H1 (cell line): ENCODE results near the gene INPP5F. TPM values are rescaled to one million over a fixed set of nuclear protein-coding genes. Genes with fewer than 3 reads are reported as not detected.
A peak's percentile ranks its signal among the peaks of the same experiment; 100 is the strongest.

ENCODE experiments used
- BACH1 ChIP-seq: IDR thresholded peaks from 2 replicates; pipeline ENCODE4 v1.6.1; 2012; ENCODE audit warnings: low read length, improper control_type of control experiment
- CBX5 ChIP-seq: fragments of 300-800, 300-1000 bp; sonication (generic); IDR thresholded peaks from 2 replicates; pipeline ENCODE4 v1.7.1; 2016; ENCODE audit warnings: antibody characterized with exemption, low read length, low read depth
- CBX8 ChIP-seq: fragments of 300-800, 300-1000 bp; sonication (generic); IDR thresholded peaks from 2 replicates; pipeline ENCODE4 v1.7.1; 2016; ENCODE audit warnings: low read depth, low read length, borderline replicate concordance
- EGR1 ChIP-seq: IDR thresholded peaks from 2 replicates; pipeline ENCODE4 v1.6.1; 2011; ENCODE audit warnings: low read depth, low read length, borderline replicate concordance
- EZH2 ChIP-seq: fragments of 200-600 bp; sonication (generic); IDR thresholded peaks from 2 replicates; pipeline ENCODE4 v1.7.1; 2012; ENCODE audit warnings: low read depth, mild to moderate bottlenecking, moderate library complexity, low read length, inconsistent platforms; ENCODE audit not compliant: severe bottlenecking
- GTF2F1 ChIP-seq: IDR thresholded peaks from 2 replicates; pipeline ENCODE4 v1.6.1; 2012; ENCODE audit warnings: low read depth, low read length, improper control_type of control experiment, borderline replicate concordance
- JUND ChIP-seq: IDR thresholded peaks from 2 replicates; pipeline ENCODE4 v1.6.1; 2011; ENCODE audit warnings: mild to moderate bottlenecking, improper control_type of control experiment, low read length
- NRF1 ChIP-seq: IDR thresholded peaks from 2 replicates; pipeline ENCODE4 v1.6.1; 2011; ENCODE audit warnings: mild to moderate bottlenecking, low read depth, low read length, improper control_type of control experiment
- RAD21 ChIP-seq, 2 experiments: IDR thresholded peaks in 1 of 2; conservative IDR thresholded peaks in 1 of 2; 2 replicates each; pipeline ENCODE4 v1.6.1; 2011; ENCODE audit warnings: low read depth in 2 of 2, low read length in 2 of 2, improper control_type of control experiment in 1 of 2, inconsistent platforms in 1 of 2, mild to moderate bottlenecking in 1 of 2, moderate library complexity in 1 of 2
- RFX5 ChIP-seq: IDR thresholded peaks from 2 replicates; pipeline ENCODE4 v1.6.1; 2011; ENCODE audit warnings: low read depth, low read length, improper control_type of control experiment, borderline replicate concordance
- RNF2 ChIP-seq: fragments of 200-900, 300-1000 bp; sonication (generic); IDR thresholded peaks from 2 replicates; pipeline ENCODE4 v1.7.1; 2016; ENCODE audit warnings: borderline replicate concordance, low read depth, mild to moderate bottlenecking, antibody characterized with exemption, low read length; ENCODE audit not compliant: poor library complexity, severe bottlenecking; ENCODE audit errors: missing control alignments
- SP1 ChIP-seq: IDR thresholded peaks from 2 replicates; pipeline ENCODE4 v1.6.1; 2011; ENCODE audit warnings: low read depth, low read length
- SP4 ChIP-seq: IDR thresholded peaks from 2 replicates; pipeline ENCODE4 v1.6.1; 2012; ENCODE audit warnings: low read length, inconsistent platforms
- SRF ChIP-seq: IDR thresholded peaks from 2 replicates; pipeline ENCODE4 v1.6.1; 2011; ENCODE audit warnings: mild to moderate bottlenecking, low read depth, low read length, moderate library complexity
- SUZ12 ChIP-seq: fragments of 200-600 bp; sonication (generic); IDR thresholded peaks from 2 replicates; pipeline ENCODE4 v1.6.1; 2012; ENCODE audit warnings: mild to moderate bottlenecking, inconsistent platforms, low read length, moderate library complexity, mixed read lengths
- TAF1 ChIP-seq: IDR thresholded peaks from 2 replicates; pipeline ENCODE4 v1.6.1; 2011; ENCODE audit warnings: mild to moderate bottlenecking, low read depth, low read length
- TBP ChIP-seq: IDR thresholded peaks from 2 replicates; pipeline ENCODE4 v1.6.1; 2011; ENCODE audit warnings: low read depth, low read length, improper control_type of control experiment
- ZNF274 ChIP-seq: IDR thresholded peaks from 2 replicates; pipeline ENCODE4 v1.7.0; 2012; ENCODE audit warnings: low read length, borderline replicate concordance; ENCODE audit errors: extremely low read depth
- polyA plus RNA-seq, 7 experiments: library from polyadenylated mRNA; depleted of rRNA in 3 of 7; stranded (reverse) in 5 of 7; unstranded in 2 of 7; fragments of >200 nt in 5 of 7; fragments of 200-250 nt in 2 of 7; gene quantifications; 1 replicate in 5 of 7; 2 replicates in 1 of 7; 4 replicates in 1 of 7; pipeline versions ENCODE4 v1.2.1 to v1.2.3, GENCODE V29; 2011 to 2013; ENCODE audit warnings: missing spikeins in 2 of 7, mixed read lengths in 2 of 7
- total RNA-seq: library from RNA; stranded (reverse); fragmentation: NEBNext Ultra II Directional; extraction: Animal tissue kit (Norgen Biotek cat#: 25700); gene quantifications from 2 replicates; pipeline ENCODE4 v1.2.1, GENCODE V29; 2021
- TF ChIP-seq, protein P1 (sequence below), 3 experiments: IDR thresholded peaks; 1 replicate in 2 of 3; 2 replicates in 1 of 3; pipeline versions ENCODE4 v1.5.1 to v1.6.1; 2011; ENCODE audit warnings: low read length in 3 of 3, mild to moderate bottlenecking in 3 of 3, inconsistent platforms in 2 of 3, low read depth in 1 of 3, moderate library complexity in 1 of 3; ENCODE audit not compliant: insufficient read depth in 1 of 3; ENCODE audit errors: control extremely low read depth in 1 of 3
- TF ChIP-seq, protein P2 (sequence below): IDR thresholded peaks from 2 replicates; pipeline ENCODE4 v1.6.1; 2011; ENCODE audit warnings: low read length, improper control_type of control experiment
- TF ChIP-seq, protein P3 (sequence below): IDR thresholded peaks from 2 replicates; pipeline ENCODE4 v1.6.1; 2012; ENCODE audit warnings: inconsistent platforms

Gene INPP5F
- total and polyA plus RNA-seq, 2 of the 8 experiments (the other 6 are each of a cell fraction or from before 2014, with no cell fraction given): 50.1 to 101 TPM

DNA sequence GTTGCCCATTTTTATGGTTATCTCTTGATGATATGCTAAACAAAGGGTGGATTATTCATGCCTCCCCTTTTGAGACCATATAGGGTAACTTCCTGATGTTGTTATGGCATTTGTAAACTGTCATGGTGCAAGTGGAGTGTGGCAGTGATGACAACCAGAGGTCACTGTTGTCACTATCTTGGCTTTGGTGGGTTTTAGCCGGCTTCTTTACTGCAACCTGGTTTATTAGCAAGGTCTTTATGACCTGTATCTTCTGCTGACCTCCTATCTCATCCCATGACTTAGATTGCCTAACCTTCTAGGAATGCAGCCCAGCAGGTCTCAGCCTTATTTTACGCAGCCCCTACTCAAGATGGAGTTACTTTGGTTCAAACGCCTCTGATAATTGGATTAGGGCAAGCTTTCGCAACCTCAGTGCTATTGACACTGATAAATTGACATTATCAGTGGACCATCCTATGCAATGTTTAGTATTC lies 37.8 kb upstream of the INPP5F start (continued):
- TF ChIP-seq GTF2F1: no peak
- TF ChIP-seq, protein P1, sequence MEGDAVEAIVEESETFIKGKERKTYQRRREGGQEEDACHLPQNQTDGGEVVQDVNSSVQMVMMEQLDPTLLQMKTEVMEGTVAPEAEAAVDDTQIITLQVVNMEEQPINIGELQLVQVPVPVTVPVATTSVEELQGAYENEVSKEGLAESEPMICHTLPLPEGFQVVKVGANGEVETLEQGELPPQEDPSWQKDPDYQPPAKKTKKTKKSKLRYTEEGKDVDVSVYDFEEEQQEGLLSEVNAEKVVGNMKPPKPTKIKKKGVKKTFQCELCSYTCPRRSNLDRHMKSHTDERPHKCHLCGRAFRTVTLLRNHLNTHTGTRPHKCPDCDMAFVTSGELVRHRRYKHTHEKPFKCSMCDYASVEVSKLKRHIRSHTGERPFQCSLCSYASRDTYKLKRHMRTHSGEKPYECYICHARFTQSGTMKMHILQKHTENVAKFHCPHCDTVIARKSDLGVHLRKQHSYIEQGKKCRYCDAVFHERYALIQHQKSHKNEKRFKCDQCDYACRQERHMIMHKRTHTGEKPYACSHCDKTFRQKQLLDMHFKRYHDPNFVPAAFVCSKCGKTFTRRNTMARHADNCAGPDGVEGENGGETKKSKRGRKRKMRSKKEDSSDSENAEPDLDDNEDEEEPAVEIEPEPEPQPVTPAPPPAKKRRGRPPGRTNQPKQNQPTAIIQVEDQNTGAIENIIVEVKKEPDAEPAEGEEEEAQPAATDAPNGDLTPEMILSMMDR (IDR thresholded peaks at IDR 0.05; ENCODE audit: control extremely low read depth in 1 of 3, insufficient read depth in 1 of 3, low read depth in 1 of 3, low read length in 3 of 3): peak in 1 of 3 experiments; percentile 15; a peak in 1 of 4 replicates
- TF ChIP-seq BACH1: no peak
- TF ChIP-seq RFX5: no peak
- TF ChIP-seq SP1: no peak
- no peak for TF ChIP-seq SP4
- TF ChIP-seq RNF2: no peak
- TF ChIP-seq NRF1: no peak
- peak; percentile 41; the same call in 1 of the 2 replicates for TF ChIP-seq JUND
- TF ChIP-seq SRF: peak; percentile 84
- no peak for TF ChIP-seq CBX8
- TF ChIP-seq, protein P2, sequence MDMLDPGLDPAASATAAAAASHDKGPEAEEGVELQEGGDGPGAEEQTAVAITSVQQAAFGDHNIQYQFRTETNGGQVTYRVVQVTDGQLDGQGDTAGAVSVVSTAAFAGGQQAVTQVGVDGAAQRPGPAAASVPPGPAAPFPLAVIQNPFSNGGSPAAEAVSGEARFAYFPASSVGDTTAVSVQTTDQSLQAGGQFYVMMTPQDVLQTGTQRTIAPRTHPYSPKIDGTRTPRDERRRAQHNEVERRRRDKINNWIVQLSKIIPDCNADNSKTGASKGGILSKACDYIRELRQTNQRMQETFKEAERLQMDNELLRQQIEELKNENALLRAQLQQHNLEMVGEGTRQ: no peak
- TF ChIP-seq ZNF274: no peak
- no peak for TF ChIP-seq TAF1
- peak; percentile 39 to 53 for TF ChIP-seq RAD21 (IDR thresholded peaks at IDR 0.05 in 1 of 2, conservative IDR thresholded peaks at IDR 0.05 in 1 of 2; ENCODE audit: low read depth in 2 of 2, low read length in 2 of 2)
- TF ChIP-seq, protein P3, sequence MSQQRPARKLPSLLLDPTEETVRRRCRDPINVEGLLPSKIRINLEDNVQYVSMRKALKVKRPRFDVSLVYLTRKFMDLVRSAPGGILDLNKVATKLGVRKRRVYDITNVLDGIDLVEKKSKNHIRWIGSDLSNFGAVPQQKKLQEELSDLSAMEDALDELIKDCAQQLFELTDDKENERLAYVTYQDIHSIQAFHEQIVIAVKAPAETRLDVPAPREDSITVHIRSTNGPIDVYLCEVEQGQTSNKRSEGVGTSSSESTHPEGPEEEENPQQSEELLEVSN: no peak
- TF ChIP-seq CBX5: no peak
- no peak for TF ChIP-seq EZH2
- TF ChIP-seq SUZ12: no peak
- TF ChIP-seq EGR1: no peak
- no peak for TF ChIP-seq TBP
